Posterior vena cava (tissue), 2 donors: ENCODE results near the gene RNASE7. TPM values are rescaled to one million over a fixed set of nuclear protein-coding genes. Genes with fewer than 3 reads are reported as not detected.
"Not testable (repeated sequence)": the region's sequence is repeated elsewhere in the genome, so short reads cannot be mapped to it uniquely, and the experiment has no call there.

Experiments used
- DNase-seq: peaks from one replicate; pipeline ENCODE4 v3.0.0-alpha.2; 2020; ENCODE audit warnings: low spot score
- intact Hi-C, 2 donors: fragments of 100-400 bp; cut with DNase I; formaldehyde crosslinking; loops; one replicate each; pipeline versions ENCODE4 v1.14.1 to v1.14.2; 2022 to 2023
- long read RNA-seq, 2 donors: library from polyadenylated mRNA; unstranded; transcript quantifications; one replicate each; pipeline ENCODE4 v2.0.0, GENCODE V29; 2020 to 2021
- total RNA-seq, 2 donors: library from RNA; stranded (reverse); fragmentation: NEBNext Ultra II Directional; extraction: Animal tissue kit (Norgen Biotek cat#: 25700); gene quantifications; one replicate each; pipeline ENCODE4 v1.2.1, GENCODE V29; 2021
- donor health status: DM: yes; HTN: yes; CAD: no.
- donor health status: DM: yes; HTN: yes; CAD: no.

Gene RNASE7, protein sequence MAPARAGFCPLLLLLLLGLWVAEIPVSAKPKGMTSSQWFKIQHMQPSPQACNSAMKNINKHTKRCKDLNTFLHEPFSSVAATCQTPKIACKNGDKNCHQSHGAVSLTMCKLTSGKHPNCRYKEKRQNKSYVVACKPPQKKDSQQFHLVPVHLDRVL
- not detected for total RNA-seq
- long read RNA-seq, donor 1: 0 reads
- long read RNA-seq, donor 2: 0 reads

DNA sequence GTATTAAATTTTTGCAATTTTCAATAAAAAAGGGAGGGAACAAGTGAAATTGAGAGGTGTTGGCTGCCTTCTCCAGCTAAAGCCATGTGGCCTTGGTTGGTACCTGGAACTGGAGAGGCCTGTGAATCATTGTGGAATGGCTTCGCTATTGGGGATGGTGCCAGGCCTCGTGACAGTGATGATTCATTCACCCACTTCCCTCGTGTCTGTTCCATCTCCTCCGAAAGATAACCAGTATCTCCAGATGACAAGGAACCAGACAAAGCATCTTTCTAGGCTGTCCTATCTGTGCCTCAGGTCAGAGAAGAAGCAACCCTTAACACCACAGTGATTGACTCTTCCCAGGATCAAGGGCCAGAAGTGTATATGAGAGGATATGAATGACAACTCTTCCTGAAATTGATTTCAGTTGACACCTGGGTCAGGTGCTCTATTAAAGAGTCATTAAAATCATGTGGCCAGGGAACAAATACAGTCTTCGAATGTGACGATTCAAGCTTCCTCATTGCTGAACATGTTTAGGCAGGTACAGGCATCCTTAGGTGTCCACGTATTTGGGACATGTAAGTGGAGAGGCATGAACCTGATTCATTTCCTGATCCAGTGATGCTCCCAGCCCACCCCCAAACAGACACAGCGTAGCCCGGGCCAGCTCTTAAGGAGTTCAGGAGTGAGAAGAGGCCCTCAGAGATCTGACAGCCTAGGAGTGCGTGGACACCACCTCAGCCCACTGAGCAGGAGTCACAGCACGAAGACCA is at the start of gene RNASE7:
Gene RNASE7, plus strand, starts transcription at position 687 of the 758 bp plus-strand sequence. CDS start 631 bp downstream, outside the sequence.
- DNase-seq: no peak
- intact Hi-C loops: no loop called here

DNA sequence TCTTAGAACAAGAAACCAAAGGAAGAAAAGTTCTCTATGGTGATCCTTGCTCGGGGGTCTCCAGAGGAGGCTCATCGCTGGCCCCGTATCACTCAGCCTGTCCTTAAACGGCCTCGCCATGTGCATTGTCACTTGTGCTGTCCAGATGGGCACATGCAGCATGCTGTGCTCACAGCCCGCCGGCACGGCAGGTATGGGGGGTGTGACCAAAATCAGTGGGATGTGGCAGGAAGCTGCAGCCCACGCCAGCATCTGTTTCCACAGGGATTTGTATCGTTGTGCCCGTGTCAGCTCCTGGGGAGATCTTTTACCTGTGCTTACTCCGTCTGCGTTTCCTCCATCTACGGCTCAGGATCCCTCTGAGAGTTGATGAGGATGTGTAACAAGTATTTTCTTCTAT is 45.6 kb upstream of the RNASE7 start:
- intact Hi-C loops: no loop called here

DNA sequence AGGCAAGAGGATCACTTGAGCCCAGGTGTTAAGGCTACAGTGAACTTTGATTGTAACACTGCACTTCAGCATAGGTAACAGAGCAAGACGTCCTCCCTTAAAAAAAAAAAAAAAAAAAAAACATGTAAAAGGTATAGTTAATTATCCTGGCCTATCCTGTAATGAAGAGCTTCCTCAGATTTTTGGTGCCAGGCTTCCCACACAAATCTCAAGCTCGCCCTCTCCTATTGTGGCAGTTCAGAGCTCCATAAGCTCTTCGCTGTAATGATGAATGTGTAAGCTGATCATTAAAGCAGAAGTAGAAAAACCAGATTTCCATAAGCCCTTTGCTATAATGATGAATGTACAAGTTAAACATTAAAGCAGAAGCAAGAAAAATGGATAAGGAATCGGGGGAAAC is 45.0 kb upstream of the RNASE7 start:
- no peak for DNase-seq
- intact Hi-C loops: no loop called here

More for the DNA sequence above, 45.6 kb upstream of the RNASE7 start:
- DNase-seq: no peak

DNA sequence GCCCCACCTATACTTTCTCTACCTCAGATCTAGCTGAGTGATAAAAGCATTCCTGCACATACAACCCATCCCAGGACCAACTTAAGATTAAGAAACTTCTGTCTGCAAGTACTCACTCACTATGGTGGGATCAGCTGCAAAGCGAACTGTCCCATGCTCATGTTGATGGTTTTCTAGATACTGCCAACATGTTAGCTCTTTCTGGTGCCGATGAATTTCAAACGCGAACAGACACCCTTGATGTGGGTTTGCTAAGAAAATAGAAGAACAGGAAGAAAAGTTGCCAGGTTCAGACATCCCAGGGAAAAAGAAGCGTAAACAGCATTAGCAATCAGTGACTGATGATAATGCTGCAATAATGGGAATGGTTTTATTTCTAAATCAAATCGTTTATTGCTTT is 44.6 kb upstream of the RNASE7 start:
- intact Hi-C loops: no loop called here
- no peak for DNase-seq

DNA sequence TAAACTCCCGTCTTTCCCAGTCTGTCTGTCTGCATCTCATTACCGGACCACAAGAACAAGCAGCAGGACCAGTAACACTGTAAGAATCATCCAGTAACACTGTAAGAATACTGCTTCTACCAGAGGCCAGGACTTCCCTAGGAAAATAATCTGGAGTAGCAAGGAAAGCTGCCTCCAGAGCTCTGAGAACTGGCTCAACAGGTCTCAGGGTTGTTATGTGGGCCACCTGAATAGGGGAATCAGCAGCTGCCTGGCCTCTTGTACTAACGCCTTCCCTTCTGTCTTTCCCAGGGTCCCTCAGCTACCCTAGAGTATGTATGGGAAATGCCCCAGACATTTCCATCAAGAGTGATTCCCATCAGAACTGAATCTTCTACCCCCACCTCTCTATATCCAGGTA is 44.0 kb upstream of the RNASE7 start:
- intact Hi-C loops: no loop called here
- DNase-seq: no peak

DNA sequence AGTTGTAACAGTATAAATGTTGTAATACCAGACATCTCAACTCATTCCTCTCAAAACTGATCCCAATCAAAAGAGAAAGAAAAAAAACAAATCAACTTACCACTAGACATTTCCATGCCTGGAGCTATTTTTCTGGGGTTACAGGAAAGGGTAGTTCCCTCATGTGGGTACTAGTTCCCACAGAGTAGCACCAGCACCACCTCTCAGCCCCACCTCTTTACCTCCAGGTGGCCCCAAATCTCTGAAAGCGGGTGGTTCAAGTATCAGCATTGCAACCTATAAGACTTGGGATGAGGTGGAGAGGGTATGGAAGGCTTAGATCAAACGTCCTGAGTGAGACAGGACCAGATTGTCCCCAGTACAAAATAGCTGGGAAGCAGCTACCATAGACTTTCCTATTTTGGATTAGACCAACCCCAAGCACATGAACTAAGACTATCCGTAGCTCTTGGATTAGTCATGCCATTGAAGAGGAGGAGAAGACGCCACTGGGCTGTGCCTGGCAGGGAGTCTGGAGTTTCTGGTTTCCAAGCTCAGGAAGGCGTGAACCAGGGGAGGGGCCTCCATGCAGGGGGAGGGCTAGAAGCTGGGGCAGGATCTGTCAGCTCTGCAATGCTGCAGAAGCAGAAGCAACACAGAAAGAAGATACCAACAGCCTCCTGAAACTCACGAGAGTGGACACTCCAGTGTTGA is 43.3 kb upstream of the RNASE7 start, which contains the start of gene SLC39A2:
Gene SLC39A2, plus strand, starts transcription at position 620 of the 693 bp plus-strand sequence. CDS start 154 bp downstream, outside the sequence.
- DNase-seq: peak; percentile 93
- intact Hi-C loops: no loop called here

DNA sequence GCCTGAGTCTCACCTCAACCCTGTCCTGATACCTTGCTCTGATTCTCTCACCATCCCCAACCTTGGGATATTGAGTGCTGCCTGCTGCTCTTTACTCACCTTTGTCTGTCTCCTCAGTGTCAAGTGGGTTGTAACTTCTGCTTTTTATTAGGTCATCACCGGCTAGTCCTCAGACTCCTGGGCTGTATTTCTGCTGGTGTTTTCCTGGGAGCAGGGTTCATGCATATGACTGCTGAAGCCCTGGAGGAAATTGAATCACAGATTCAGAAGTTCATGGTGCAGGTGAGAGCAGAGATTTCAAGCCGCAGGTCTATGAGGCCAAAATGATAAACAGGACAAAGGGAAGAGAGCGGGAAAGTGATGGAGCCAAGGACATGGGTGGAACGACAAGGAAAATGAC is 42.6 kb upstream of the RNASE7 start:
- DNase-seq: no peak
- intact Hi-C loops: no loop called here

DNA sequence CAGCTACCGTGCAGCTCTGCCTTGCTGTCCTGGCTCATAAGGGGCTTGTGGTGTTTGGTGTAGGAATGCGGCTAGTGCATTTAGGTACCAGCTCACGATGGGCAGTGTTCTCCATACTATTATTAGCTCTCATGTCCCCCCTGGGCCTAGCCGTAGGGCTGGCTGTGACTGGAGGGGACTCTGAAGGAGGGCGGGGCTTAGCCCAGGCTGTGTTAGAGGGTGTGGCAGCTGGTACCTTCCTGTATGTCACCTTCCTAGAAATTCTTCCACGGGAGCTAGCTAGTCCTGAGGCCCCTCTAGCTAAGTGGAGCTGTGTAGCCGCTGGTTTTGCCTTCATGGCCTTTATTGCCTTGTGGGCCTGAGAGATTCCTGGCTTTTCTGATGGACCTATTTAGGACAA is 40.9 kb upstream of the RNASE7 start:
- no peak for DNase-seq
- intact Hi-C loops: no loop called here

DNA sequence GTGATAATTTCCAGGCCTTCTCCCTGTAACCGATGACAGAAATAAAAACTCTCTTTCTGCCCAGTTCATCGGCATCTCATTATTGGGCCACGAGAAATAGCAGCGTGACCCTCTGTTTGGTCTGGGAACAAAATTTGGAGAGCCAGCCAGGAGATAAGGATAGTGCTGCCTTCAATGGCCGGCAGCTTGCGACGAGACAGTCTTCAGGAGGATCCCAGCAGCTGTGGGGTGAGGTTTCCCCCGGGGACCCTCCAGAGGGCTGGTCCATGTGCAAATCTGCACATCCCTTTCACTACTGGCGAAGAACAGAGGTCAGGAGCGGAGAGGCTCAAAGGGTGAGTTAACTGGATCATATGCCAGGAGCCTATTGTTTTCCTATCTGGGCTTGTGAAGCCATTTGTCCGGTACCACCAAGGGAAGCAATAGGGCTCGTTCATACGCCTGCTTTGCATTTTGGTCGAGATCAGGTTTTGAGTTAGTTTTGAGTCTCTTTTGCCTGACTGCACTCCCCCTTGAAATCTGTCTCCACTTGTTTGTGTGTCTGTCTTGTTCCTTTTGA is 38.3 kb upstream of the RNASE7 start:
- no peak for DNase-seq
- intact Hi-C loops: no loop called here

DNA sequence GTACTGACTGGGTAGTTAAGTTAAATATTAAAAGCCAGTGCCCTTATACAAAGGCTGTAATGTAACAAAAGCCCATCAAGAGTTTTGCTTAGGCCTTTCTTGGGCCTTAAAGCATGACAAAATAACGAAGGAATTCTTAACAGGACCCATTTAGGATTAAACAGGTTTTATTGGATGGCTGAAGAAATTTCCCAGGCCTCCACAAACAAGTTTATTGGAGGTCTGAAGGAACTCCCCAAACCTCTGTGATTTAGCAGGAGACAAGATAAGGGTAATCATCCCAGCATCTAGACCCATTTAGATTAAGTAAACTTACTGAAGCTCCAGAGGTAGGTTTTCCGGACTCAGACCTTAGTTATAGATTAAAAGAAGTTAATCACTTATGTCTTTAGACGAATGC is 32.4 kb upstream of the RNASE7 start:
- intact Hi-C loops, DNase-seq: not testable (repeated sequence)

DNA sequence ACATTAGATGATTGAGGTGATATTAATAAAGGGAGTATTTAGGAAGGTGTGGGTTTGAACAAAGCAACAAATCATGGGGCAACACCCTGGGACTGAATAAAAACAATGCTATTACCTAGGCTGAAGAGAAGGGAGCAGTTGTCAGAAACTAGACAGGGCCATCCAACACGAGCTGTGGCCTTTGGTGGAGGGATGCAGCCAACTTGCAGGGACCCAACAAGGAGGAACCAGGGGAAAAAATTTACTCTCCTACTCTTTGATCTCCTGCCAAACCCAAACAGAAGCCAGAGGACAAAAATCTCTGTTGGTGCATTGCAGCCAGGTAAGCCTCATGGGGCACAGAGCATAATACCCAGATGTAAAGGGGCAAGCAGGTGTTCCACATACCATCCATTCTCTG is 31.0 kb upstream of the RNASE7 start:
- intact Hi-C loops: no loop called here
- no peak for DNase-seq

DNA sequence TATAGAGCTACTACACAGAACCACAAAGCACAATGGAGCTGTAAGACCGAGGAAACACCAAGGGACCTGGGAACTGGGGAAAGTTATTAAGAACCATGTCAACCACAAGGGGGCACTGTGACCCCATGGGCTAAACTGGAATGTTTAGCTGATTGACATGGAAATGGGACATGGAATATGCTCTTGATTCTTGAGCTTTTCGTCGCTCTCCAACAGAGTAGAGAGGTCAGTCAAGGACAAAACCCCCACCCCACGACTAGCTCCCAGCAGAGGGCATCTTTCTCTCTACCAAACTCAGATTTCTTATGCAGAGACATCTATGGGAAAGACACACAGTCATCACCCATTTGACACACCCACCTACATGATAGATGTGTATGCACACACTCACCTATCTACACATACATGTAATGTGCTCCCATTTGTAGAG is 27.4 kb upstream of the RNASE7 start:
- intact Hi-C loops: no loop called here
- peak; percentile 91 for DNase-seq

DNA sequence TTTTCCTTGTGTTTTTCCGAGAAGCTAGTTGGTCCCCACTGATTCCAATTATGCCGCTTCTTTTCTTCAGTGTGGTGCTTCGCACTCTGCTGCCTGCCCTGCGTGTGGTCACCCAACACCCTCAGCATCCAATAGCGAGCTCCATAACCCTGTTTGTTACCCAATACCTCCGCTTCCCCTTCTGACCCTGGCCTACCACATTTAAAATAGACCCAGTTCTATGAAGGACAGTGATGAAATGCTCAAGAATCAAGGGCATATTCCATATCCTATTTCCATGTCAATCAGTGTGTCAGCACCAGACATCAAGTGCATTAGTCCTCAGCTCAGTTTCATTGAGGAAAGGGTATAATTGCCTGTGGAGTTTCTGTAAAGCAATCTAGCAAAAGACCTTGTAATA is 26.9 kb upstream of the RNASE7 start:
- intact Hi-C loops: no loop called here
- DNase-seq: no peak

DNA sequence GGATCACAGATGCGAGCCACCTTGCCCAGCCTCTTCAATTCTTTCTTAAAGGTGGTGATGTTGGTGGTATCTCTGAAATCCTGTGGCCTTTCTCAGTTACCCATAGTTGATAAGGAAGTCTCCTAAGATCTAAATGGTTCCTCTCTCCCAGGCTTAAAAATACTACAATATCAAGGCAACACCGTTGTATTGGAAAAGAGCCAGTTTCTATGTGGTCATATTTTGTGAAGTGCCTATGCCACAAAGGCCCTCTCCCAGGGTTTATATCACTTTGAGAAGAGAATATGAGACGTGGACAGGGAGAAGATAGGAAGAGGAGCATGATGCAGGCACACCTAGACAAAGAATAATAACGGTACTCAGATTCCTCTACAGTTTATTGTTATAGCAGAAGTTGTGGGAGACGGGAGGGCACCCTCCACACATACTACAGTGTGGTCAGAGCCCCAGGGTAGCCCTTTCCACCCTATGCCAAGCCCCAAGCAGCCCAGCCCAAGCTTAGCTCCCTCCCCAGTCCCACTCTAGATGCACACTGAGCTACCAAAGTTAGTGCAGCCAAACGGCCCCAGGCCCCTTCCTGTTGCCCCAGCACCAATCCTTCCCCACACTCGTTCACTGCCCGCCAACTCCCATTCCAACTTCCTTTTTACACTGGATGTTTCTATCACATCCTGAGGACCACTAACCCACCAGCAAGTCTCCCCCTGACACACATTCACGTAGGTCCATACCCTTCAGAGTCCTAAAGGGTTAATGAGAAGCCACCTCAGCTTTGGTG is 25.6 kb upstream of the RNASE7 start:
- intact Hi-C loops: loop anchor here (2.0 kb wide), 2 partner anchors 22 to 74 kb away; no protein-coding TSS in a partner anchor
- no peak for DNase-seq

DNA sequence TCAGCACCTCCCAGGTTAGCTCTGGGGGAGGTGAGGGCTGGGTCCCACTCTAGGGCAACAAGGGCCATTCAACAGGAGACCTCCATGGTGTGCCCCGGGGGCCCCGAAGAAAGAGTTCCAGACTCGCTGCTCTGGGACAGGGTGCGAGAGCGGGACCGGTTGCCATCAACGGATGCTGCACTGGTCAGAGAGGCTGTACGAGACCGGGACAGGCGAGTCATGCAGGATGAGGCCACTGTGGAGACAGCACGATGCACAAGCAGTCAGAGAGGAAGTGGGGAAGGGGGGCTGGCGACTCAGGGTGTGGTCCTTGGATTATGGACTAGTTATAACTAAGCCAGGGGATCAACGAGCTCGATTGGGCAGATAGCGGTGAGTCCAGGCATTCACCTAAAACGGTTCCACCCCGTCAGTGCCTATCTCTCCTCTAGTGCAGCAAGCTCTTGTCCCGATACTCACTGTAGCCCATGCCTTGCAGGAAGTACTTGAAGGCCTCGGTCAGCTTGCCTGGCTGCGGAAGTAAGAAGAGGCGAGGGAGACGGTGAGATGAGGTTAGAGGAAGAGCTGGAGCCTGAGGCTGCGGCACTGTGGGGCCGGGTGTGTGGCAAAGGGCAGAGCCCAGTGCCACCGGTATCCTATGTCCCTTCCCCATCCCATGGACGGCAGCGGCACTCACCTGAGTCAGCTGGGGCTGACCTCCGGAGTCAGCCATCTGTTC is 24.5 kb upstream of the RNASE7 start:
- no peak for DNase-seq
- intact Hi-C loops: loop anchor here (2.0 kb wide), 2 partner anchors 21 to 73 kb away; no protein-coding TSS in a partner anchor

DNA sequence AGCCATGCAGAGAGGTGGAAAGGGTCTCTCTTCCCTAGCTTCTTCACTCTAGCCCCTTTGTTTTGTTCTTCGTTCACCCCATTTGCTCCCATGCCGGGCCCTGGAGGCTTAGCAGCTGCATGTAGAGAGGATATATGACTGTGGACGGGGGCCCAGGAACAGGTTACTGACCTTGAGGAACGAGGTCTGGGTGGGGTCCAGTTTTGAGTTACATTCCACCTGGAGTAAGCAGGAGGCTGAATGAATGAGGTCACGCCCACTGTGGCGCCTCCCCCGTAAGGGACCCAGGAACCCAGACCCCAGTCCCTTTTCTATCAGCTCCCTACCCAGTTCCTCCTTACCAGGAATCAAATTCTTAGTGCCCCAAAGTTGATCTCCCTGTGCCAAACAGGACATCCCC is 23.9 kb upstream of the RNASE7 start:
- no peak for DNase-seq
- intact Hi-C loops: no loop called here

DNA sequence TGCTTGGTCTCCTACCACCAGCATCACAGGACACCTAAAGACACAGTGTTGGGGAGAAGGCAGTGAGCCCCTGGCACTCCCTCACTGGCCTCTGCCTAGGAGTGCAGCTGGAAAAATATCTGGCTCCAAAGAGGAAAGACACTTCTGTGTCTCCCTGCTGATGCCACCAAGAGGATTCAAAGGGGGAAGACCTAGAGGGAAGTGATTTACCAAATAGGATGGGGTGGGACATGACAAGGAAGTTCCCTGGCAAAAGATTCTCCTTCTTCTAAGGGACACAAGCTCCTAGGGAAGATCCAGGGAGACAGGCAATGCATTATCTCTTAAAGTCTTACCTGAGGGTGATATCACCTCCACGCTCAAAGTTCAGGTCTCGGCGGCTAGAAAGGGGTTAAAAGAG is 23.4 kb upstream of the RNASE7 start:
- intact Hi-C loops: no loop called here
- no peak for DNase-seq

DNA sequence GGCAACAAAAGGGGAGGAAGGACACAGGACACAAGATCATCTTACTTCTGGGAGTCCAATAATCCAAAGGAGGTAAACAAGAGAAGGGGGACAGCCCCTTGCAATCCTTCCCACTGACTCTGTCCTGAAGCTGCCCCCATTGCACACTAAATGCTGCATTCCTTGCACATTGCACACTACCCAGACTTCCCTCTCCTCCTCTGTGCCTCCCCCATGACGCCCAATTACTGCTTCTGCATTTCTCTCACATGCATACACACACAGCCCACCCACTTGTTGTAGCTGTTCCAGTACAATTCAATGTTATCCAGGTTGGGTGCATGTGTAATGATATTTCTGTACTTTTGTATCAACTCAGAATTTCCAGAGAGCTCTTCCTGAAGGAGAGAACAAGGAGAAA is 22.8 kb upstream of the RNASE7 start:
- intact Hi-C loops: no loop called here
- DNase-seq: no peak
